Stimulated activated CD4-positive, alpha-beta T cell treated with anti-CD3 and anti-CD28 coated beads, TNF-alpha, amount 100 ng/mL, for 24 hours (primary cell): Measurements from ENCODE around the gene INPP5D.
A peak's percentile ranks its signal among the peaks of the same experiment; 100 is the strongest.

Experiments used
- DNase-seq, 3 experiments: peaks; one replicate each; pipeline ENCODE4 v3.0.0-alpha.2; 2020; ENCODE audit warnings: low read depth in 3 of 3

The INPP5D gene

DNA sequence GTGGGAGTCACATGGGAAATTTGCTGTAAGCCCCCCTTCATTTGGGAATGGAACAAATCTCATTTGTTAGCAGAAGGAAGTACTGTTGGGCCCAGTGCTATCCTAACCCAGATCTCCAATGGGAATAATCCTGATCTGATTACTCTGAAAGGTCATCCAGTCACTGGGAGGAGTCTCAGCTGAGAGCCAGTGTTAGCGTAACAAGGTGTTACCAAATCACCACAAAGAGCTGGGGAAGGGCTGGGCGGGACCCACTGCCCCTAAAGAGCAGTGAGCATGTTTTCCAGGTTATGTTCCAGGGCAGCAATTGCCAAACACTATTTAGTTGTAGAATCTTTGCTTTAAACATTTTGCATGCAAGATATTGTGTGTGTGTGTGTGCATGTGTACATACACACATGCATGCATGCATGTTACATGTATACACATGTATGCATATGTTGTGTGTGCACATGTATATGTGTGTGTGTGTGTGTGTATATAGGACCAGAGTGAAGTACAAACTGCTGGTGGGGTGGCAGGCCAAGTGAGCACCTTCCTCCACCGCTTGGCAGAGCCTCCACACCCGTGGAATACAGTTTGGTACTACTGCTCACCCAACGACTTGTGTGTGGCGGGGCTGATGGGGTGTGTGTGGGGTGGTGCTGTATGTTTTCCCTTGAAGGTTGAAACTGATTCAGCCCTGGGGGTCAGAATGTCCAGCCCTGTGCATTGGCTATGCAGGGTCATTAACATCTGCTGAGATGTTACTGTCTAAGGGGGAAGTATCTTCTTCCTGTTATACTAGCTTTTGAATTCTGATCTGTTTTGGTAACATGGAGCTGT is 15.2 kb downstream of the INPP5D start:
- DNase-seq, result no peak

DNA sequence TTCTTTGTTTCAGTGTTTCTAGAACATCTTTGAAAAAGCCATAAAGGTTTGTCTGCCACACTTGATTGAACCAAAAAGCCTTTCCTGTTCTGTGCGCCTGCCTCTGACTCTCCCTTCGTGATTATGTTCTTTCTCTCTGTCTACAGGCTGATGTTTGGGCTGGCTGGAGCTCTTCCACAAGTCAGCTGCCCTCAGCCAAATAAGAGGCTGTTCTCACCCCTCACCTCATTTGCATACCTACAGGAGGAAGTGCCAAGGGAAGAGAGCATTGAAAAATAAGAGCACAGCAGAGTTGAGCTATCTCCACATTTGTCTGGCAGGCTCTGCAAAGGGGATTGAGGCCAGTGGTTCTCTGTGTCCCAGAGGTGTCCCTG is 15.8 kb downstream of the INPP5D start:
- DNase-seq, result no peak

DNA sequence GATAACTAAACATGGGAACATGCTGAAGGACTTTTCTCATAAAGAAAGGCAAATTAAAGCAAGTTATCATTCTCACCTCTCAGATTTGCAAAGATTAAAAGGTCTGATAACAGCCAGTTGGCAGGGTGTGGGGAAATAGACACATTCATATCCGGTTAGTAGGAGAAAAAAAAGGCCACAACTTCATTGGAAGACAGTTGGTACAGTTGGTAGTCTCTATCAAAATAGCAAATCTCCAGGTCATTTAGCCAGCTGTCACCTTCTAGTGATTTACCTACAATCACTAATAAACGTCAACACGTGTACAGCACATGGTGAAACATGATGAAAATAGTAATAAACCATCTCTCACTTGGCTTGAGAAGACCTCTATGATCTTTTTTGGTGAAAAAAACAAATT is 16.6 kb downstream of the INPP5D start:
- DNase-seq, result no peak

DNA sequence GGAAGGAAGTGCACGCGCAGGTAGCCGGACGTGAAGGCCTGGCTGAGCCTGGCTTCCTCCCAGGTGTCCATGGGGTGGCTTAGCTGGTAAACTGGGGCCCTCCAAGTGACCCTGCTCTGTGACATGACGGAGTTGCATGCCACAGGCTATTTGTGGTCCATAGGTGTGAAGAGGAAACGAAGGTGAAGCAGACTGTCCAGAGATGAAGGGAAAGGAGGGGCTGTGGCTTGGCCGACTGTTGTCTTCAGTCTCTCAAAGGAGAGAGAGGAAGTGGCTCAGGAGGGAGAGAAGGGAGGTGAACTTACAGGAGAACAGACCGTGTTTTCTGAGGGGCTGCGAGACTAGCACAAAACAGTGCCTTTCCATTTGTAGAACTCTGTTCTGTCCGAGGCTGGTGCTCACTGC is 19.3 kb downstream of the INPP5D start:
- DNase-seq, result no peak

DNA sequence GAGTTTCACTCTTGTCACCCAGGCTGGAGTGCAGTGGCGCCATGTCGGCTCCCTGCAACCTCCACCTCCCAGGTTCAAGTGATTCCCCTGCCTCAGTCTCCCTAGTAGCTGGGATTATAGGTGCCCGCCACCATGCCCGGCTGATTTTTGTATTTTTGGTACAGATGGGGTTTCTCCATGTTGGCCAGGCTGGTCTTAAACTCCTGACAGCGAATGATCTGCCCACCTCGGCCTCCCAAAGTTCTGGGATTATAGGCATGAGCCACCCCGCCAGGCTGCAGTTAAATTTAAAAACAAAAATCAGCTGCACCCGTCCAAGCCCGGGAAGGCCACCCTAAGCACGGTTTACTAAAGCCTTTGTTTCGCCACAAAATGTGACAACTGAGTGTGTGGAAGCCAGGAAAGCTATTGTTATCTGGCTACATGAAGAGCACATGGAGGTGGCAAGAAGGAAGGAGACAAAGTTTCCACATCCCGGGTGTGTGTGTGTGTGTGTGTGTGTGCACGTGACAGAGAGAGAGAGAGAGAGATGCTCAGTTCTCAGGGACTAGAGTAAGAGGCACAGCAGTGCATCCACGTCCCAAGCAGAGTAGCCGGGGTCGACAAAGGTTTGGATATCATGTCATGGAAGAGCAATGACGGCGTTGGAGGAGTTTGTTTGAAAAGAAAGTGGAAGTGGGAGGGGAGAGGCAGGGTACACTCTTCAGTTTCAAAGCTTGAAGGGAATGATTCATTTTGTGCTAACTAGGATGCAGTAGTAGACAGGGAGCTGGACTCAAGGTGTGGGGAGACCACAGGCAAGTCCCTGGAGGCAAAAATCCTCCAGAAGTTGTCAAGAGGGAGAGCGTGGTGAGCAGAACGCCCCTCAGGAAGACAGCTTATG is 20.1 kb downstream of the INPP5D start:
- DNase-seq, result no peak

DNA sequence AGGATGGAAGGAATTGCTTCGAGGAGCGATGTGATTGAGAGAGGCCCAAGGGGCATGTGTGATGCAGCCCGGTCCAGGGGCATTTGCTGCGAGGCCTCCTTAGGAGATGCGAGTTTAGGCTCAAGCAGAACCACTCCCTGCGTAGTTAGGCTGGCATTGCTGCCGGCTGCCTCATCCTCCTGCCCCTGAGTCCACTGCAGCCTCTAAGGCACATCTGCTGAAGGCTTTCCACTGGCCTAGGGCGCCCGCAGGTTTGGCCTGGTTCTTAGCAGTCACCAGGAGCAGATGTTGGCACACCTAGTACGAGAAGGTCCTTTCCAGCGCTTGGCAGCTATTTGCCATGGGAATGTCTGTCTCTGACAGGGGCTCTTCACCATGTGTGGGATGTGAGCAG is 20.7 kb downstream of the INPP5D start:
- no peak for DNase-seq

DNA sequence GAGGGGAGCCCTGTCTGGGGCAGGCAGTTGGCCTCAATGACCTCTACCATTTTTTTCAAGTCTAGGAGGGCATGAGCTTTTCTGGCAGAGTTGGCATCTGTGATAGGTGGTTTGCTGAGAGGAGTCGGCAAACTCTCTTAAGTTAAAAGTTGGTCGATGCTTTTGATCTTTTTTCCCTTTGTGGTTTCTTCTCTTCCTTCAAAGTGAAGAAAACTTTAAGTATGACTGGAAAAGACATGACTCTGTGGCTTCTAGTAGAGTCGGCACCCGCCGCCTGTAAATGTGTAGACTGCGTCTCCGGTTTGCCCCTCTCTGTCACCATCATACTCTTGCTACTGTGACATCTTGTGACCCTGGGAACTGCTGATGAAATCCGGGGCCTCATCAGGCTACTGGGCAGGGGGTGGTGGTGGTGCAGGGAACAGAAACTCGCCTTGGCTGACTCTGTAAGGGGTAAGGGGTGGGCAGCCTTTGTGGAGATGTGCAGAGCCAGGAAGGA is 21.1 kb downstream of the INPP5D start:
- DNase-seq, result peak in 1 of 3 experiments; percentile 64

DNA sequence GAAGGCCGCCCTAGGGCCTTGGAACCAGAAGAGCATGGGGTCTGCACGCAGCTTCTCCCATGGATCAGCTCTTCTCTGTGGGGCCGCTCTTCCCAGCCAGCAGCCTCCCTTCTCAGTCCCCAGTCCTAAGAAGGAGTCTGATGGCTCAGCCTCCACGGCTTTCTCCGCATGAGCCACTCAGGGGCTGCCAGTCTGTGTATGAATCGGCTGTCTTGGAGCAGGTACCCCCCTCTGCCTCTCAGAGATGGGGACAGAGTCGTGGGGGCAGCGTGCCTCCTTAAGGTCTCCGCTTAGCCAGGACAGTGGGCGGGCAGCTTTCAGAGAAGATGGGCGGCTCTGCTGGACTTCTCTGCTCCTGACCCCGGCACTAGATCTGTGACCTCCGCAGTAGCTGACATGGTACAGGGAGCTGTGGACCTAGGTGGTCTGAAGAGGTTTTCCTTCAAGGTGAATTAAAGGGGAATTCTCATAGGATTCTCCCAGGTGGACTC is 21.6 kb downstream of the INPP5D start:
- no peak for DNase-seq

DNA sequence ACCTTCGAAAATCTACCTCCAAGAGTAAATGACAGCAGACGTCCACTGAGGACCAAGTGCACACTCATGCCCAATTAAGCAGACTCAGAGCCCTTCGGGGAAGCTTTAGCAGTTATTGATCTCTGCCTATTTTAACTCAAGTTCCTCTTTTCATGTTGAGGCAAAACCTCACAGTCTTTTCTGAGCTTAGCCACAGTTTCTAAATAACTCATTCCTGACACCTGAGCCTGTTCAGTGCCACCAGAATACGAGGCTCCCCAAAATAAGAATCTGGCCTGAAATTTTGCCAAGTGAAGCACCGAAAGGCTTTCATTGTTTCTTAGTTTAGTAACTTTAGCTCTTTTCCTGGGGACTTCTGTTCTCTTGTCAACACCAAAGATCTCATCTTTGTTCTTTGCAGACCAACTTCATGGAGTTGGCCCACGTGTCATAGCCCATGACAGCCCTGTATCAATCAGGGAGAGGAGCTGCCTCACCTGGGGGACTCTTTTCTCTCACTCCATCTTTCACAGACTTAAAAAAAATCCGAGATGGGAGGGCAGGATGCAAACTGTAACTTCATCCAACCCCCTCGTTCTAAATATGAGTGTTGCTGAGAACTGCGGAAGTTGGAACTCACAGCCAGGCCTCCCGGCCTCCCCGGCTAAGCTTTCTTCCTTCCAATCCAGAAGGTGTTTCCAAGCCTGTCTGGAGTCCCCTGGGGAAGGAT is 22.2 kb downstream of the INPP5D start:
- no peak for DNase-seq

DNA sequence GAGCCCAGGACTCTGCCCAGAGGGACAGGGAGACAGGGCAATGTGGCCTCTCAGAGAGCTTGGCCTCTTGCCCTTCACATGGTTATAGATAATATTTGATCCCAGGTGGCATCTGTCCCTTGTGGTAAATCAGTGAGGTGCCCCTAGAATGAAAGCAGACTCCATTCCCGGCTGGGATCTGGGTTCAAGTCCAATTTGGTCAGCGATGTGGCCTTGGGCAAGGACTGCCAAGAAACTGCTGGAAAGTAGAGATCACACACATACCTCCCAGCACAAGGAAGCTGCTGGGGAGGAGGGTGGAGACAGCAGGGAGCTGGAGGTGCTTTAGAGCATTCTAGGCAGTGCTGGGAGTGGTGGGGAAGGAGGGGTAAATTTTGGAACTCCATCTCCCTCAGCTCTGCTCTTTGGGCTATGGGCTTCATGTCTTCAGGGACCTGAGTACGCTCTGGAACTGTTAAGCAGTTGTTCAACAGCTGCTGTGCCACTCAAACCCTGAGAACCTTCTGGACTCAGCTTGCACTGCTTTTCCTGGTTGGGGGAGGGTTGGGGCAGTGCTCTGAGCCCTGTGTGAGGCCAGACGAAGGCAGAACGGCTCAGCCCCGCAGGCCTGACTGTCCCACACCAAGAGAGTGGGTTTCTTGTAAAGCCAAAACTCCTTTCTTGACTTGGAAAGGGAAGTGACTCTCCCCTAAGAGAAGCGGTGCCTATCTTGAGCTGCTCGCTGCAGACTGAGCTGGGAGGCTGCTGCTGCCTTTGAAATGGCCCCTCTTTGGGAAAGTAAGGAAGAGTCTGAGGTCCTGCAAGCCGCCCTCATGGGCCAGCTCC is 23.0 kb downstream of the INPP5D start:
- DNase-seq, result no peak

DNA sequence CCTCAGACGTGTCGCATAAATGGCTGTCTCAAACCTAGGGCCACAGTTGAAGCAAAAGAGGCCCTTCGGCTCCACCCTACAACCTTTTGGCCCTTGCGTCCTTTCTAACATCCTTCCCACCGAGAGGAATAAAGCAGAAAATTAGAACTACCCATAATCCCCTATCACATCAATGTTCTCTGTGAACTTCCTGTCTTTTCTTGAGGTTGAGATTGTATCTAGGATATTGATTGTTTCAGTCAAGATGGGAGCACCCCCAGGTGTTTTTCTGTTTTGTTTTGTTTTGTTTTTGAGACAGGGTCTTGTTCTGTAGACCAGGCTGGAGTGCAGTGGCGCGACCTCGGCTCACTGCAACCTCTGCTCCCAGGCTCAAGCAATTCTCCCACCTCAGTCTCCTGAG is 23.6 kb downstream of the INPP5D start:
- no peak for DNase-seq

DNA sequence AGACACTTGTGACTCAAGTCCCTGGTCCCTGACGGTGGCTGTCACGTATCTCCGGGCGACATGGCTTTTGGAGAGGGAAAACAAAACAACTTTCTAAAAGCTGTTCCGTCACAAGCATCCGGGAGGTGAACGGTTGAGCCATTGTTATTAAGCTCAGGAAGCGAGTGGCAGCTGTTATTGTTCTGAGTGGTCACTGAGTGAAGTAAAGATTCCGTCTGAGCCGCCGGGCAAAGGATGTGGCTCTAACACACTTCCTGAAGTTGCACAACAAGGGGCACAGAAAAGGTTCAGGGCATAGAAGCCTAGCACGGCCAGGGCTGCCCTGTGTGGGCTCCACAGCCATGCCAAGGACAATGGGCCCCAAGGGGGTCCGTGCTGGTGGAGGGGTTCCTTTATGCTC is 24.3 kb downstream of the INPP5D start:
- no peak for DNase-seq

DNA sequence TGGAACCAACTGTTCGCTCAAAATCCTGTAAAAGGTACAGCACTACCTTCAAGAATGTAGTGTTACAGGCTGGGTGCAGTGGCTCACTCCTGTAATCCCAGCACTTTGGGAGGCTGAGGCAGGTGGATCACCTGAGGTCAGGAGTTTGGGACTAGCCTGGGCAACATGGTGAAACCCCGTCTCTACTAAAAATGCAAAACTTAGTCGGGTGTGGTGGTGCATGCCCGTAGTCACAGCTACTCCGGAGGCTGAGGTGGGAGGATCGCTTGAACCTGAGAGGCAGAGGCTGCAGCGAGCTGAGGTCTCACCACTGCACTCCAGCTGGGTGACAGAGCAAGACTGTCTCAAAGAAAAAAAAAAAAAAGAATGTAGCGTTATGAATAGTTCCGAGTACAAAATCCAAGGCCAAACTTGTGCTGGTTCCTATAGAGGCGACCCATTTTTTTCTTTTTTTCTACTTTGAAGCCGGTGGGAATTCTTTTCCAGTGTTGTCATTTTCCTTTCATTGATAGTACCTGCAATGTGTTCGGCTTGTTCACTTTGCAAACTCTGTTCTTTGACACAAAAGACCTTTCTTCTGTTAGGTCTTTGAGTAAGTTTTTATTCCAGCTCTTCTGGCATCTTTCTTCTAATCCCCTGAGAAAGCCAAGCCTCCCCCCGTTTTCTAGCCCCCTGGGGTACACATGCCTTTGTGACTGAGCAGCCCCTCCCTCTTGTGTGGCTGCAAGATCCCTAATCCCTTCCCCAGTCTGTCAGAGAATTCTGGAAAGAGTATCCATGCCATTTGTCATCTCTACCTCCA is 25.1 kb downstream of the INPP5D start:
- no peak for DNase-seq

DNA sequence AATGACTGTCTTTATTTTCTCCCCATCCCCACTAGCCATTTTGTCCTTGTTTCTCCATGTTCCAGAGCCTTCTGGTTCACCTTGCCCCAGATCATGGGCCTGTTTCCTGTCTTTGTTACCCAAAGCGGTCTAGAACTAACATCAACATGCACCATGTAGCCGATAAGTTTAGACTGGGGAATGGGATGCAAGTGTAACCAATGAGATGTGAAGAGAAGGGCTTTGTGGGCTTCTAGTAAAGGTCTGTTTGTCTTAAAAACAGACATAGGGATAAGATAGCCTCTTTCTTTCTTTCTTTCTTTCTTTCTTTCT is 25.7 kb downstream of the INPP5D start:
- DNase-seq, result no peak

DNA sequence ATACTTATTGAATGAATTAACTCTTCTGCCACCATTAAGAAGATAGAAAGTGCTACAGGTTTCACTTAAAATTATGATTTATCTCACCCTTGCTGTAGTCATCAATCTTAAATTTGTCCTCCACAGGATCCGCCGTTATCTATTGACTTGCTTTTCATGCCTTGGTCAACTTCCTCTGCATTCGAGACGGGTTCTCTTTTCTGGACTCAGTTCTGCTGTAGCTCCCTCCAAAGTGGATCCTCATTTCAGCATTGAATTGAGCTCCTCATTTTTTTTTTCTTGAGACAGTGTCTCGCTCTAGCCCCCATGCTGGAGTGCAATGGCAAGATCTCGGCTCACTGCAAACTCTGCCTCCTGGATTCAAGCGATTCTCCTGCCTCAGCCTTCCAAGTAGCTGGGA is 27.6 kb downstream of the INPP5D start:
- DNase-seq, result no peak

DNA sequence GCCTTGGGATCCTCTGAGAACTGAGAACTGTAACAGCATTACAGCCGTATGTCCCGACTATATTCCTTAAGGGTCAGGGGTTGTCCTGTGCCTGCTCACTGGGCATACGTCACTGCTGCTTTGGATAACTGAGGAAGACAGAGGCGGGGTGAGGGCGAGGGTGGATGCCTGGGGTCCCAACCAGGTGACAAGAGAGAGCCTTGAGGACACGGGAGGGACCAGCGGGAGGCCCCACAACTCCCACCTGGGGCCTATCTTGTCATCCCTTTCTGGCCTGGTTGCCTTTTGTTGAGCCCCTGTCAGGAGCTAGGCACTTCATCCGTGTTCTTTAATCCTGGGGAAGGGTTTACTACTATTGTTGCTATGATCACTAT is 28.8 kb downstream of the INPP5D start:
- DNase-seq, result no peak

DNA sequence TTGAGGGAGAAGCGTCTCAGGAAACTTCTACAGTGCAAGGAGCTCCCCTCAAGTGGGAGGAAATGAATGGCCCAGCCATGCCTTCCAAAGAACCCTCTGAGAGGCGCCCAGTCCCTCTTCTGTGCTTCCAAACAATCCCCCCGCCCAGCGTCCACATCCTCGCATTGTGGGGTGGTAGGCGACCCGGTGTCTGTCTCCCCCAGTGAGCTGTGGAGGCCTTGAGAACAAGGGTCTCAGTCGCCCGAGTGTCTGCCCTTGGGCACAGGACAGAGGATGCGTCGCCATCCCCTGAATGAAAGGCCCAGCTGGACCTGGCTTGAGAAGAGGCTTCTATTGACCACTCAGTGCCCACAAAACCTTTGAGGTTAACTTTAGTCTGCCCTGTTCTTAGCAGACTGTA is 29.7 kb downstream of the INPP5D start:
- no peak for DNase-seq

DNA sequence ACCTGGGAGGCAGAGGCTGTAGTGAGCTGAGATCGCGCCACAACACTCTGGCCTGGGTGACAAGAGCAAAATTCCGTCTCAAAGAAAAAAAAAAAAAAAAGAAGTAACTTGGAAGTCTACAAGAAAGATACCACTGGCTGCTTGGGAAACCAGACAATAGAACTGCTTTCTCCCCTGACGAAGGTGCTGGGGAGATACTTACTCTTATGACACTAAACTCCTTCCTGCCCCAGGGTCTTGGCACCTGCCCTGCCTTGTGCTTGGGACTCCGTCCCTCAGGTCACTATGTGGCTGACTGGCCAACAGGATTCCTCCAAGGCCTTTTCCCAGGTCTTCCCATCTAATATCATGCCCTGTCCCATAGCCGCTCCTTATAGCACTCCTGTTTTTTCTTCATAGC is 30.7 kb downstream of the INPP5D start:
- no peak for DNase-seq

DNA sequence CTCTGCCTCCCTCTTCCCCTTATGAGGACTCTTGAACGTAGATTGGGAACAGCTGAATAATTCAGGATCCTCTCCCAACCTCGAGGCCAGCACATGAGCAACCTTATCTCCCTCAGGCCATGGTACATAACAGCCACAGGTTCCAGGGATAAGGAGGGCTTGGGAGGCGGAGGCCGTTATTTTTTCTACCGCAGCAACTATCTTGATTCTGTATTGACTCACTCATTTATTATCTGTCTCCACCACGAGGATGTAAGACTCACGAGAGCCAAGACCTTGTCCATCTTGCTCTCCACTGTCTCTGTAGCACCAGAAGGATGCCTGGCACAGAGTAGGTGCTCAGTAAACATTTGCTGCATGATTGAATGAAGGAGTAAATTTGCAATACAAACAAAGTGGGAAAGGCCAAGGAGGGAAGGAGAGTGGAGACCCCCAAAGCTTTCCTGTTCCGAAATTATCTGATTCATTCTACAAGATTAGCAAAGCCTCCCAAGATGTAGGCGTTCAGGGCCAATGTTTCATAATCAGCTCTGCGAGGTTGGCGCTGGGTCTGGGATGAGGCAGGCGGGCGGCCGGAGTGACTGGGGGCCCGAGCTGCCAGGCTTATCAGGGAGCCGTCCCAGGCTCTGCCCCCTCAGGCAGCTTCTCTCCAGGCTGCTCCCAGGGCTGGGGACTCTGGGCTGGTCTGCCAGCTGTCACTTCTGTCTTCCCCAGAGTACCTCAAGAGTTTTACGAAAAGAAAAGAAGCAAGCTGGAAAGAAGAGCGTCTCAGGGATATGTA is 31.6 kb downstream of the INPP5D start:
- DNase-seq, result no peak
